NCI-H2227 (cell line): ENCODE measurements around the gene SNX5.
A peak's percentile ranks its signal among the peaks of the same experiment; 100 is the strongest.

Source experiments
- DNase-seq: peaks from one replicate; lab custom pipeline; 2025; ENCODE audit not compliant: unreplicated experiment; lab: John Stamatoyannopoulos, UW

The SNX5 gene

DNA sequence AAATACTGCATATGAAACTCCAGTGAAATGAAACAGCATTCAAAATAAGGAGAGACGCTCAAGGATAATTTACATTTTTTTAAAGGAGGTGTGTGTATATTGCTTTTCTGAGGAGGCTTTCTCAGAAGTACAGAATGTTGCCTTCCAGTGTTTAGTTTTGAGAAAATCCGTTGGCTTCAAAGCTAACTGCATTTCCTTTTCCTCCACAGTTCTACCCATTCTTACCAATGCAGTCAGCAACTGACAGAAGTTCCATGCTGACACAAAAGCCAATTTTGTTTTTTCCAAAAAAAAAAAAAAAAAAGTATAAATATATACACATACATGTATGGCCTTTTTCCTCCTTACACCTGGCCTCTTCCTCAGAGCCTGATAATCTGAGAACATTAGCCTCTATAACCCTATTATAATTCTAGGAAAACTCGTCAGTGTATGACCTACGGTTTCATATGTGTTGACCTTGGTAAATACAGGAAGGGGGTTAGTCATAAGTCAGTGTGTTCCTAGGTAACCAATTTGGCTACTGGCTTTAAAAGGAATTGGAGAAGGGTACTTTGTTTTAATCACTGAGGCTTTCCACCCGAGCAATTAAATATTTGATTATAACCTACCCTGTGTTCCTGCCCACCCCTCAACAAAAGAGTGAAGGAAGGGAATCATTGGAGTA is 24.4 kb upstream of the SNX5 start:
- DNase-seq, result no peak

DNA sequence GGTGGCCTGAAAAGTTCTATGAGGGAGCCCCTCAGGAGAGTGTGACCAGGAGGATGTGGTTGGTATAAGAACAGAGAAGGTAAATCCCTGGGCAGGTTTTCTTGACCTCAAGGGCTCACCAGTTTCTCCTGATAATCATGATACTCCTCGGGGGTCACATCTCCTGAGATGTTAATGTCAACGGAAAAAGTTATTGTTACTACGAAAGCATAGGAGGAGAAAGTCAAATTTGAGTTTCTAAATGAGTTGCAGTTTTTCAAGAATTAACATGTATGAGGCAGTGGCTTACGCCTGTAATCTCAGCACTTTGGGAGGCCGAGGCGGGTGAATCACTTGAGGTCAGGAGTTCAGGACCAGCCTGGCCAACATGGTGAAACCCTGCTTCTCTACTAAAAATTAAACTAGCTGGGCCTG is 23.6 kb upstream of the SNX5 start:
- no peak for DNase-seq

DNA sequence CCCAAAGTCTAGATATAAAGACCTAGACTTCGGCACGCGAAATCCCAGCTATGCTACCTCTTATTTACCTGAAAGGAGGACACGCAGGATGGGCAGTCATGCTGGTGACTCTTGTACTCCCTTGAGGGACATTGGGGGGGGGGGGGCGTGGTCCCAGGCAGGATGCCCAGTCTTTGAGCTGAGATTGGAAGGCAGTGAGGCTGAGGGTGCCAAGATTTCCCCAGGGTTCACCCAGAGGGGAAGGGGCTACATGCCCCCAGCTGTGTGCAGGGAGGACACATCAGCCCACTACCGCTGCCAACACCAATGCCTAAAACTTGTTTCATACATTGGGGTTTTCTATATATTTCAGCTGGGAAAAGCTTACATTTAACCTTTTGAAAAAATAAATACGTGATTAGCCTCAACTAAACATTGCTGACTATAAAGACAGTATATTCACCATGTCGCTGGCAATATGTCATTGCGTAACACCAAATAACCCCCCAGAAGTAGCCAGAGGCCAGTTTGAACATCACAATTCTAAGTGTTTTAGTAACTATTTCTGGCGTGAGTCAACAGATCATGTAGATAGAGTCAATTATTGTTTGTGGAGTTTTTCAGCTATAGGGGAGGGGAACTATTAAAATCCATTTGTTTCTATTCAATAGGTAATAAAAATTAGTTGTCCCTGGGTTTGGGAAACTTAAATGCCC is 21.8 kb upstream of the SNX5 start:
- DNase-seq, result no peak

DNA sequence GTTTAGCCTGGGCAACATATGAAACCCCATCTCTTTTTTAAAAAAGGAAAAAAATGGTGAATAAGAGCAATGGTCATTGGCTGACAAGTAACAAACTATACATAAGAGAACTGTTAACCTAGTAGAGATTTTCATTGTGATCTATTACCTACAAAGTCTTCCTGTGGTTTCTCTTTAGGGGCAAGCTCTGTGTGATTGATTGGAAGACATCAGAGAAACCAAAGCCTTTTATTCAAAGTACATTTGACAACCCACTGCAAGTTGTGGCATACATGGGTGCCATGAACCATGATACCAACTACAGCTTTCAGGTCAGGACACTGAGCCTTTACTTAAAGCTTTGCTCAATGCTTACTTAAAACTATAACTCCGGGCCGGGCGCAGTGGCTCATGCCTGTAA is 19.4 kb upstream of the SNX5 start:
- DNase-seq, result no peak

DNA sequence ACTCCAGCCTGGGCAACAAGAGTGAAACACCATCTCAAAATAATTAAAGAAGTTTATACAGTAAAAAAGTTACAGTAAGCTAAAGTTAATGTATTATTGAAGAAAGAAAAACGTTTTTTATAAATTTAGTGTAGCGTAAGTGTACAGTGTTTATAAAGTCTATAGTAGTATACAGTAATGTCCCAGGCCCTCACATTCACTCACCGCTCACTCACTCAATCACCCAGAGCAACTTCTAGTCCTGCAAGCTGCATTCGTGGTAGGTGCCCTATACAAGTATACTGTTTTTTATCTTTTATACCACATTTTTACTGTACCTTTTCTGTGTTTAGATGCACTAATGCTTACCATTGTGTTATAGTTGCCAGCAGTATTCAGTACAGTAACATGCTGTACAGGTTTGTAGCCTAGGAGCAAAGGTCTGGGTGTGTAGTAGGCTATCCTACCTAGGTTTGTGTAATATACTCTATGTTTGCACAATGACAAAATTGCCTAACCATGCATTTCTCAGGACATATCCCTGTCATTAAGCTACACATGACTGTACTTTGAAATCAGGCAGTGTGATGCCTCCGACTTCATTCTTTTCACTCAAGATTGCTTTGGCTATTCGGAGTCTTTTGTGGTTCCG is 16.9 kb upstream of the SNX5 start:
- DNase-seq, result no peak

DNA sequence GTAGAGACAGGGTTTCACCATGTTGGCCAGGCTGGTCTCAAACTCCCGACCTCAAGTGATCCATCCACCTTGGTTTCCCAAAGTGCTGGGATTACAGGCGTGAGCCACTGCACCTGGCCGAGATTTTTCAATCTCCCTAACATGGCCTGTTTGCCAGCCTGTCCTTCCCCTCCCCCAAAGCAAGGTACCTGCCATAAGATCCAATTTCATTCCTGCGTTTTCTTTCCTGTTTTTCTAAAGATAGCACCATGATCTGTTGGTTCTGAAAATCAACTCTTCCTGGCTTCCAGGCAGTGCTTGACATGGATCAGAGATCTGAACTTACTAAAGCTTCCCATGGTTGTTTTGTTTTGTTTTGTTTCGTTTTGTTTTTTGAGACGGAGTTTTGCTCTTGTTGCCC is 7.7 kb upstream of the SNX5 start:
- no peak for DNase-seq

DNA sequence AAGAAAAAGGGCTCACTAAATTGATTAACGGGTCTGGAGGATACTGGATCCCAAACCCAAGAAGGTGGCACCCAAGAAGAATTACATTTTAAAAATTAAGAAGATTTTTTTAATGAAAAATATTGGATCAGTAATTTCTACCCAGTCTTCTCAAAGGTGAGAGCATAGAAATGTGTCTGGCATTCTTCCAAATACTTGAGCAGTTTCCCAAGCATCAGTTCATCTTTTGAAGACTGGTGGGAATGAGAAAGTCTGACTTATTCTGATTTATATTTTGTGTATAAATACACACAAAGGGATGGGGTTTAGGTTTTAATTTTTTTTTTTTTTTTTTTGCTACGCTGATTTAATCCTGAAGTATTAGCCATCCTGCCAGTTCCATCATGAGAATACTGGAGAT is 3.5 kb upstream of the SNX5 start:
- no peak for DNase-seq

DNA sequence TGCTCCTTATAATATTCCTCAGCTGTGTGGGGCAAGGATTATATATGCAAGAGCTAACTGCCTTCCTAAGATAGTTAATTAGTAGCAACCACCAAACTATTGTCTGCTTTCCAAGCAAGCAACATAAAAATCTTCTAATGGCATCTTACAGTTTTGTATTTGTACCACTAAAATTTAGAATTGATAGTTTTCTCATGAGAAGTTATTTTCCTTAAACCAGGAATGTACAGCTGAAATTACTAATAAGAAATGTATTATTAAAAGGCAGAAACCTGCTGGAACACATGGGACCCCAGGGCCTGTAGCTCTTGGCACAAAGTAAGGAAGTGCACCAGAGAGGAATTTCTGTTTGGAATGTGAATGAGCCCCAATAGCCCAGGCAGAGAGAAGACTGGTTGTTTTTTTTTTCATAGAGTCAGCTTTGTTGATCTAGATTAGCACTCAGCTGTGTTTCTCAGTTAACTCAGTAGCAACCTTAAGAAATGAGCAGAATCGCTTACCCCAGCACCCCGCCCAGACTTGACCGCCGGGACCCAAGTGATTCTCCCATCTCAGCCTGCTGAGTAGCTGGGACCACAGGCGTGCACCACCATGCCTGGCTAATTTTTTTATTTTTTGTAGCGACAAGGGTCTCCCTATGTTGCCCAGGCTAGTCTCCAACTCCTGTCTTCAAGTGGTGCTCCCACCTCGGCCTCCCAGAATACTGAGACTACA is 2.9 kb upstream of the SNX5 start:
- DNase-seq, result no peak

DNA sequence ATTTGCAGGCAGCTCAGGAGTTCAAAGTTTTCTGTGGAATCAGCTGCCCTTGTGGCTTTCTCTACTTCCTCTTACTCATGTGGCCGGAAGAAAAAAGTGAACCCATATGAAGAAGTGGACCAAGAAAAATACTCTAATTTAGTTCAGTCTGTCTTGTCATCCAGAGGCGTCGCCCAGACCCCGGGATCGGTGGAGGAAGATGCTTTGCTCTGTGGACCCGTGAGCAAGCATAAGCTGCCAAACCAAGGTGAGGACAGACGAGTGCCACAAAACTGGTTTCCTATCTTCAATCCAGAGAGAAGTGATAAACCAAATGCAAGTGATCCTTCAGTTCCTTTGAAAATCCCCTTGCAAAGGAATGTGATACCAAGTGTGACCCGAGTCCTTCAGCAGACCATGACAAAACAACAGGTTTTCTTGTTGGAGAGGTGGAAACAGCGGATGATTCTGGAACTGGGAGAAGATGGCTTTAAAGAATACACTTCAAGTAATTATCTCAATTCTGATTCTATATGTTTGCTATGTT is 1.4 kb upstream of the SNX5 start:
- DNase-seq, result no peak

DNA sequence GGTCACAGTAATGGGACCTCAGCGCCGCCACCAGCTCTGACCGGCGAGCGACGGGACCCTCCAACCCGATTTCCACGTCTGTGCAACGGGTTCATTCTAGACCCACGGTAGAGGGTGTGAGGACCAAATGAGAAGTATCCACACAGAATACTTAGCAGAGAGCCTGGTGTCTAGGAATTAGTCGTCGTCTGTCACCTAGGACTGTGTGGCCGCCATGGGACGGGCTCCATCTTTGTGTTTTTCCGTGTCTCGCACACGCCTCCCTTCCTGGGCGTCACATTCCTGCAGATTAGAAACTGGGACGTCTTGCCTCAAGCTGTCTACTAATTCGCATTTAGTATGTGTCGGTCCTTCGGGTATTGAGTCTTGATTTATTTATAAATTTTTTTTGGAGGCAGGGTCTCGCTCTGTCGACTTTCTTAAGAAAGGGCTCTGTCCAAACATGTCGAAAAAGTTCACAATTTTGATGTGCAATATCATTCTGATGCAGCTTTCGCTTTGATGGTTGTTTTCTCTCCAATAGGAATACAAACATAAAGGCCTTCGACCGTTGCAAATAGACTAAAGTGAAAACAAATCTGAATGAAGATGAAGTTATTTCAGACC is 787 bp upstream of the SNX5 start:
- DNase-seq, result peak; percentile 57

DNA sequence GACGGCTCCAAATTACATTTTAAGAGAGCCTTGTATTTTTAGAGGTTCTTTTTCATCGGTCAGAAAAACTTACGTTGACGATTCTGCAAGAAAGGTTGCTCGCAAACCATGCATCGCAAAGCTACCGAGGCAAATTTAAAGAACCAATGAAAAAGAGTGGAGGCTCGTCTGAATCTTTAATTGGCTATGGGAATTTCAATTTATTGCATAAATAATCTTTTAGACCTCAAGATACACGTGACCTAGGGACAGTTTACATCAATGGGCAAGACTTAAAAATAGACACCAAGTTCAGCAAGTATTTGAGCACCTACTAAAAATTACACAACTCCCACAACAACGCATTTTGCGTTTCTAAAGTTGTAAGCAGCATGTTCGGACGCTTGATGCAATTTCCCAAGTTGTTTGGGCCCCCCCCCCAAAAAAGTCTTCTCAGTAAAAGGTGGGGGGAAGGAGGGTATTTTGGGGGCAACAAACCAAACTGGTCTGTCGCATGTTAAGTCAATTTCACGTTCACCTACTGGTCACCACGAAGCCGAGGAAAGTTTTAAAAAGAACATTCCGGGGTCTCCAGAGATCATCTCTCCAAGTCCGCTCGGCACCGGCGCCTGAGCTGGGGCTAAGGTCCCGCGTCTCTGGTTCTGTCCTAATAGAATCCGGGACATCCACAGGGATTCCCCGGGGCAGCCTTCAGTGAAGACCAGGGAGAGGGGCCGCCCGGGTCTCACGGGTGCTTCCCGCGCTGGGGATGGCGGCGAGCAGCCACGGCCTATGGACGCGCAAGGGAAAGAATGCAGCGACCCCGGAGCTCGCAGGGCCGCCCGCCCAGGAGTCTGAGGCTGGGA is 851 bp downstream of the SNX5 start:
- no peak for DNase-seq

DNA sequence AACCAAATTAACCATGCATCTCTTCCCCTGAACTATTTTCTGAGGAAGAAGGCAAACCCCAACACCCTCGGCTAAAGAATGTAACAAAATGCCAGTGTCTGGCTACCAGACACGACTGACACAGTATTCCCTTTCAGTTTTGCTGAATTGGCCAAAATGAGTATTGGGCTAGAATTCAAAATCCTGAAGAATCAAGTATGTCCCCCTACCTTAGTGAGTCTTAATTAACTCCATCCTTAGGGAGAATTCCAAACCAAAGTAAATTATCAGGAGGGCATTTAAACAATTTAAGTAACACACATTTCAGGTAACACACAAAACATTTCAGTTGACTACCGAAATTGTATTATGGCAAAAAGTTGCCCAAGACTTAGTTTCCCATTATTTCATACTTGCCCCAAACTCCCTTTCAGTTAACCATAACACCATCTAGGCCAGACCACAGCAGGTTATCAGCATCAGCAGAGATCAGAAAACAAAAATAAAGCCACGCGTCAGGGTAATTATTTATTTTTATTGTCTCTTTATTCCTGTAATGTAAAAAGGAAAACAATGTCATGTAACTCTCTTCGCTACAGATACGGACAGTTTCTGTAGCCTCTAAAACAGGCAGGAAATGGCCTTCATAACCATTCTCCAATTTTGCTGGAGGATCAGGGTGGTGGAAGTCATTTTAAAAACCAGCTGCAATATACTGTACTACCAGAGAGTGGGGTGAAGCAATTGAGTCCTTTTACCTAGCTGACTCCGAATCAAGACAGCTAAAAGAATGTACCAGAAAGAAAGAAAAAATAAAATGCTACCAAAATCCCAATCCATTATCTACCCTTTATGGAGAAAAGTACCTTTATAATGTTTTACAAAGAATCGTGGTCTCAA is 1.9 kb downstream of the SNX5 start:
- DNase-seq, result peak; percentile 19

DNA sequence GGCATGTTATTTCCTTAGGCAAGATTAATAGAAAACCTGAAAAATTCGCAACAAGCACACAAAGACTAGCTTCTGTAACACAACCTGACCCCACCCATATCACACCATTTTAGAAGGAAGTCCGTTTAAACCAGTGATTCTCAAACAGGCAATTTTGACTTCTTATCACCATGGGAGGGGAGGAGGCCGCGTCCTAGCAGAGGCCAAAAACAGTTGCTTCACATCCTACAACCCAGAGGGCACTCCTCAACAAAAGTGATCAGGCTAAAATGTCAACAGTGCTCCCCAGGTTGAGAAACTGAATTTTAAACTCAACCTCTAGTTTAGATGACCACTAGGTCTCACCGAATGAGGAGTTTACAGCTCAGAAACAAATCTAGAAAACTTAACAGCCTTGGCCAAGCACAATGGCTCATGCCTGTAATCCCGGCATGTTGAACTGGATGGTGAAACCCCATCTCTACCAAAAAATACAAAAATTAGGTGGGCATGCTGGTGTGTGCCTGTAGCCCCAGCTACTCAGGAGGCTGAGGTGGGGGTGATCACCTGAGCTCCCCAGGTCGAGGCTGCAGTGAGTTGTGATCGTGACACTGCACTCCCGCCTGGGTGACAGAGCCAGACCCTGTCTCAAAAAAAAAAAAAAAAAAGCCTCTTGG is 3.4 kb downstream of the SNX5 start:
- DNase-seq, result no peak

DNA sequence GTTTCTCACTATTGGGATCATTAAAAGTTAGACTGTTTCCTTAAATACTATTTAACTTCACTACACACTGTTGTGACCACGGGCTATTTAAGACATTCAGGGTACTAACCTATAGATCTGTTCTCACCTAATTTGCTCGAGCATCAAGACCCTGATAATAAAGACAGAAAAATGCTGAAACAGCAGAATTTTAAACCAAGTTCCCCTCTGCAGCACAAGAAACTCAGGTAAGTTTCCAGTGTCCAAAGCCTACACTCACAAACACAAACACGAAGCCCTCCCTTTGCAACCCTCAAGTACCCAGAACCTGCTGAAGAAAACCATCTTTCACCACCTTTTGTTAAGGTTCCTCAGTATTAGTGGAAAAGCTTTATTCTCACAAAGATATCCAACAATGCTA is 4.0 kb downstream of the SNX5 start:
- DNase-seq, result no peak

DNA sequence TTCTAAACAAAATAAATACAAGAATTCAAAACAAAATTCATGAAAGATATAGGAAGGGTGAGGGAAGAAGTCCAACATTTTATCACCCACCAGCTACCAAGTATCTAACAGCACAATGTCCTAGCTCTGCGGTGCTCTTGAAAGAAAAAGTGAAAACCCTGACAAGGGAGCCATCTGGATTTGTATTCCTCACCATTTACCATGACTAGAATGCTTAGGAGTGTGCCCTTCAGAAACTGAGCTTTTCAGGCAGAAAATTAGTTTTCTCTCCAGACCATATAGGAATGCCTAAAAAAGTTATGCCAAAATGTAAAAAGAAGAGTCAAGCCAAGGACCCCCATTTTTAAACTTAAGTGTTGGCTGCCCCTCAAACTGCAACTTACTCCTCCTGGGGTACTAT is 4.5 kb downstream of the SNX5 start:
- no peak for DNase-seq

DNA sequence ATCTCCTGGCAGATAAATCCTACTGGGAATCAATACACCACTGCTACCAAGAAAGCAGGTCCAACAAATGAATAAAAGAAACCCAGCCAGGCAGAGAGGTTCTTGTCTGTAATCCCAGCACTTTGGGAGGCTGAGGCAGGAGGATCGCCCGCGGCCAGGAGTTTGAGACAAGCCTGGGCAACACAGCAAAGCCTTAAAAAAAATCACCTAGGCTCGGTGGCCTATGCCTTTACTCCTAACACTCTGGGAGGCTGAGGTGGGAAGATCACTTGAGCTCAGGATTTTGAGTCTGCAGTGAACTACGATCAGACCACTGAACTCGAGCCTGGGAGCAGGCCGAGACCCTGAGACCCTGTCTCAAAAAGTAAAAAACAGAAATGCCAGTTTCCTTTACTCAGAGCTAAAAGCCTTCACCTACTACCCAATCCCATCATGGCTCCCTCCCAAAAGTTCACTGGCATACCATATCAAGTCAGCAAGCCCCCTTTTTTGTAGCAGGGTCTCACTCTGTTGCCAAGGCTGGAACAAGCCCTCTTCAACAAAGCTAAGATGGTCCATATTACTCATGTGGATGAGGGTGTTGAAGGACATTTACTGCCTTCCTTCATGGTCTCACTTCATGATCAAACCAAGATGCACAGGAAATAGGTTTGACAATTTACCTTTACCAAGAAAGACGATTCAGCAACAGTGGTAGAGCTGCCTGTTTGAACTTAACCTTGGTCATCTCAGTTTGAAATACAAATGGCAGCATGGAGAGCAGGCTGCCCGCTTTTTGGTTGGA is 5.3 kb downstream of the SNX5 start:
- no peak for DNase-seq

DNA sequence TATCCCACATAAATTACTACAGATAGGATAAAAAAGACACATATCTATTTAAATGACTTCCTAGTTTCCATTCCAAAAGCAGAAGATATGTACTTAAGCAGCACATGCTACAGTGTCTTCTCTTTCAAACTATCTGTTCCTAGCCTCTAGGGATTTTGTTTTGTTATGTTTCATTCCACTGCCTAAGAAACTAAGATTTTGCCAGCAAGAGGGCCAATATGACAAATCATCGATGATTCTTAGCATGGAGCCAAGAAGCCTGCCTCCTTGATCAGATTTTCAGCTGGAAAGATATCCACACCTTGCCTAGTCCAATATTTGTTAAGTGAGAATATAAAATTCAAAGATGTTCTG is 7.0 kb downstream of the SNX5 start:
- no peak for DNase-seq

DNA sequence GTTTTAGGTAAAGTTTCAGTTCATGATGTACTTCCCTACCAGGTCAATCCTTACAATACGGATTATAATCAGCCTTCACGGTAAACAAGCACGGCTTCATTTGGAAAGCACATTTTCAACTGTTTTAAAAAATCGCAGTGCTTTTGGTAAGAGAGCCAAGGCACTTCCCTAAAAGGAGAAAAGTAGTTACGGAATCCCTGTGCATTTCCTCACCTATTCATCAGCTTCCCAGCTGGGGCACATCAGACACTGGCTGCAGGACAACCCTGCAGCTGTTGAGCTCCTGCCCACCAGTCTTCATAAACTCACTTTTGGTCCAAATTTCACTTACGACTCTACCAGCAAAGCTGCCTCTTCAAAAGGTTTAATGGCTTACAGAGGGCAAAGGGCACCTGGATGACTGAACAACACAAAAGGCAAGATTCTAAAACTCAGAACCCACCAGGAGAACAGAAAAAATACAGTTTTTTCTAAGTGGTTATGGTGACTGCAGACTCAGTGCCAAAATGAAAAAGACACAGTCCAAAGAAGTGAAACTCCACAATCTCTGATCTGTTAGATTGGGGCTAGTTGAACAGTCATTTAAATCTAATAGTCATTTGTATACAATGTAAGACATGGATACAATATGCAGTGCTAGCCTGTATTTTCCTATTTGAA is 7.5 kb downstream of the SNX5 start:
- DNase-seq, result no peak
